C4-2B (cell line): ENCODE results near the gene SMIM3.
"Not testable (repeated sequence)": the region's sequence is repeated elsewhere in the genome, so short reads cannot be mapped to it uniquely, and the experiment has no call there.

Experiments used
- H3K27ac ChIP-seq: fragments of 450-650 bp; 2 replicates; pipeline ENCODE4 v1.5.1; 2017
- CTCF ChIP-seq: fragments of 450-650 bp; conservative IDR thresholded peaks from 2 replicates; pipeline ENCODE4 v1.5.1; 2017; ENCODE audit warnings: mild to moderate bottlenecking
- ZFX ChIP-seq: fragments of 450-650 bp; IDR thresholded peaks from 2 replicates; pipeline ENCODE4 v1.6.1; 2017

Gene SMIM3

GRCh38 chr5:150778517-150779396, at the start of gene SMIM3:
TSS of gene SMIM3 (plus strand) at chr5:150778757. CDS start at chr5:150795441, 16,684 bp downstream.
- TF ChIP-seq CTCF (peak; percentile 63), ZFX (no peak)

GRCh38 chr5:150729859-150730258, 48.7 kb upstream of the SMIM3 start:
- TF ChIP-seq ZFX (no peak), CTCF (no peak)
- H3K27ac ChIP-seq: no peak overlapping the region

More at GRCh38 chr5:150778517-150779396, at the start of gene SMIM3:
- H3K27ac ChIP-seq: peak within 1 kb of the TSS; percentile 37; the same call in 1 of the 2 replicates

GRCh38 chr5:150731669-150732242, 46.8 kb upstream of the SMIM3 start:
- TF ChIP-seq ZFX (no peak), CTCF (no peak)
- H3K27ac ChIP-seq: no peak overlapping the region

- H3K27ac ChIP-seq: no peak overlapping the region
- TF ChIP-seq ZFX (no peak), CTCF (no peak)
Measured at GRCh38 chr5:150734579-150735384, 43.8 kb upstream of the SMIM3 start.

GRCh38 chr5:150738862-150739261, 39.7 kb upstream of the SMIM3 start:
- TF ChIP-seq ZFX (no peak), CTCF (no peak)
- no peak overlapping the region for H3K27ac ChIP-seq

- TF ChIP-seq ZFX (no peak), CTCF (no peak)
- no peak overlapping the region for H3K27ac ChIP-seq
Measured at GRCh38 chr5:150740992-150741391, 37.6 kb upstream of the SMIM3 start.

GRCh38 chr5:150742455-150743141, 36.0 kb upstream of the SMIM3 start:
- not testable (repeated sequence) for H3K27ac ChIP-seq

- H3K27ac ChIP-seq: not testable (repeated sequence)
Measured at GRCh38 chr5:150743142-150743488, 35.4 kb upstream of the SMIM3 start.
